Hepatocyte (in vitro differentiated cells): Measurements from ENCODE around the gene KIRREL1. TPM values are rescaled to one million over a fixed set of nuclear protein-coding genes. Genes with fewer than 3 reads are reported as not detected.
A peak's percentile ranks its signal among the peaks of the same experiment; 100 is the strongest.

Source experiments
- DNase-seq: peaks from one replicate; pipeline ENCODE4 v3.0.0-alpha.2; 2016; ENCODE audit warnings: low spot score
- H2AFZ ChIP-seq: fragments of 200-600 bp; sonication (generic); 2 replicates; pipeline ENCODE4 v1.6.0; 2016; ENCODE audit warnings: antibody characterized with exemption, mild to moderate bottlenecking
- H3K27ac ChIP-seq: fragments of 200-600 bp; sonication (generic); 2 replicates; pipeline ENCODE4 v1.5.1; 2016; ENCODE audit warnings: mild to moderate bottlenecking
- H3K27me3 ChIP-seq: fragments of 200-600 bp; sonication (generic); 2 replicates; pipeline ENCODE4 v1.6.1; 2016
- H3K36me3 ChIP-seq: fragments of 200-600 bp; sonication (generic); replicated peaks from 2 replicates; pipeline ENCODE4 v1.5.1; 2016; ENCODE audit warnings: low read depth; ENCODE audit not compliant: insufficient read depth
- H3K4me1 ChIP-seq: fragments of 200-600 bp; sonication (generic); 2 replicates; pipeline ENCODE4 v1.5.1; 2016; ENCODE audit warnings: mild to moderate bottlenecking, moderate library complexity; ENCODE audit not compliant: insufficient read depth
- H3K4me2 ChIP-seq: fragments of 200-600 bp; sonication (generic); 2 replicates; pipeline ENCODE4 v1.6.0; 2016
- H3K4me3 ChIP-seq: fragments of 200-600 bp; sonication (generic); 2 replicates; pipeline ENCODE4 v1.5.1; 2016; ENCODE audit warnings: mild to moderate bottlenecking
- H3K79me2 ChIP-seq: fragments of 200-600 bp; sonication (generic); 2 replicates; pipeline ENCODE4 v1.6.0; 2017; ENCODE audit warnings: mild to moderate bottlenecking
- H3K9me2 ChIP-seq: fragments of 200-600 bp; sonication (generic); replicated peaks from 2 replicates; pipeline ENCODE4 v1.6.0; 2017; ENCODE audit warnings: mild to moderate bottlenecking; ENCODE audit not compliant: insufficient read depth
- H3K9me3 ChIP-seq: fragments of 200-600 bp; sonication (generic); 2 replicates; pipeline ENCODE4 v1.5.1; 2016; ENCODE audit warnings: low read depth, mild to moderate bottlenecking
- H4K20me1 ChIP-seq: fragments of 200-600 bp; sonication (generic); 2 replicates; pipeline ENCODE4 v1.6.0; 2016; ENCODE audit warnings: mild to moderate bottlenecking; ENCODE audit not compliant: insufficient read depth, poor library complexity, severe bottlenecking
- CTCF ChIP-seq: fragments of 200-600 bp; sonication (generic); IDR thresholded peaks from 2 replicates; pipeline ENCODE4 v1.5.1; 2016; ENCODE audit warnings: antibody characterized with exemption, mild to moderate bottlenecking; ENCODE audit not compliant: poor library complexity
- EZH2 ChIP-seq: fragments of 200-600 bp; sonication (generic); IDR thresholded peaks from 2 replicates; pipeline ENCODE4 v1.6.1; 2016; ENCODE audit warnings: antibody characterized with exemption, mild to moderate bottlenecking, borderline replicate concordance
- EZH2phosphoT487 ChIP-seq: fragments of 200-600 bp; sonication (generic); IDR thresholded peaks from one replicate; pipeline ENCODE4 v1.6.1; 2018; ENCODE audit warnings: antibody characterized with exemption, mild to moderate bottlenecking, low read depth, moderate library complexity; ENCODE audit not compliant: unreplicated experiment, severe bottlenecking
- WGBS: methylation state at CpG from one replicate; pipeline ENCODE4 v1.1.6; 2016; ENCODE audit warnings: low lambda C conversion rate; ENCODE audit errors: missing lambda C conversion rate; 5-methylcytosine and 5-hydroxymethylcytosine counted together
- polyA plus RNA-seq: library from polyadenylated mRNA; unstranded; fragments of >200 nt; fragmentation: Nextera tagmentation; extraction: Ambion mirVana; gene quantifications from 2 replicates; pipeline ENCODE4 v1.2.1, GENCODE V29; 2016
- total RNA-seq: library from RNA; depleted of rRNA; stranded (reverse); fragments of >200 nt; gene quantifications from 2 replicates; pipeline ENCODE4 v1.2.3, GENCODE V29; 2014

The KIRREL1 gene
- total and polyA plus RNA-seq, 2 experiments from 2014 or later: 20.4 to 47.1 TPM

GRCh38 chr1:158113759-158114127 is 120.3 kb downstream of the KIRREL1 start:
- peak overlapping the region; percentile 87 for H3K27ac ChIP-seq
- H3K27me3 ChIP-seq: peaks cover 6% of the 10 kb centered on the region

GRCh38 chr1:158115126-158115525 is 121.7 kb downstream of the KIRREL1 start:
- Histone ChIP-seq H3K9me3 (no peaks in the 10 kb centered on the region), H4K20me1 (no peaks in the 10 kb centered on the region), H3K4me1 (peaks cover 17% of the 10 kb centered on the region), H3K36me3 (no peaks in the 10 kb centered on the region), H3K27ac (no peak overlapping the region), H3K79me2 (no peaks in the 10 kb centered on the region), H3K9me2 (no peaks in the 10 kb centered on the region), H3K4me3 (no peak overlapping the region), H3K4me2 (no peak overlapping the region), H3K27me3 (peaks cover 6% of the 10 kb centered on the region), H2AFZ (no peak overlapping the region)
- DNase-seq: no peak
- TF ChIP-seq CTCF (no peak), EZH2phosphoT487 (no peak), EZH2 (no peak)
- WGBS: 97% methylated on average over 4 of the region's 4 CpGs

More at GRCh38 chr1:158113759-158114127, 120.3 kb downstream of the KIRREL1 start:
- H2AFZ ChIP-seq: peak overlapping the region; percentile 87
- H3K9me2 ChIP-seq: no peaks in the 10 kb centered on the region
- peaks cover 16% of the 10 kb centered on the region for H3K4me1 ChIP-seq
- no peak for DNase-seq
- H3K4me3 ChIP-seq: peak overlapping the region; percentile 83
- H3K9me3 ChIP-seq: no peaks in the 10 kb centered on the region
- TF ChIP-seq EZH2 (no peak), CTCF (no peak), EZH2phosphoT487 (no peak)
- H4K20me1 ChIP-seq: no peaks in the 10 kb centered on the region
- WGBS: 45% methylated on average over 7 of the region's 8 CpGs
- H3K36me3 ChIP-seq: no peaks in the 10 kb centered on the region
- H3K79me2 ChIP-seq: no peaks in the 10 kb centered on the region
- peak overlapping the region; percentile 86 for H3K4me2 ChIP-seq

GRCh38 chr1:158116311-158117167 is 123.1 kb downstream of the KIRREL1 start:
- no peak overlapping the region for H3K4me3 ChIP-seq
- H3K4me1 ChIP-seq: peaks cover 17% of the 10 kb centered on the region
- no peaks in the 10 kb centered on the region for H3K36me3 ChIP-seq
- no peaks in the 10 kb centered on the region for H3K79me2 ChIP-seq
- no peak for DNase-seq
- no peaks in the 10 kb centered on the region for H3K9me2 ChIP-seq
- no peaks in the 10 kb centered on the region for H4K20me1 ChIP-seq
- H3K9me3 ChIP-seq: no peaks in the 10 kb centered on the region
- TF ChIP-seq EZH2 (no peak), CTCF (no peak), EZH2phosphoT487 (no peak)
- 79% methylated on average over 10 of the region's 10 CpGs for WGBS
- no peak overlapping the region for H3K4me2 ChIP-seq
- peaks cover 6% of the 10 kb centered on the region for H3K27me3 ChIP-seq
- H2AFZ ChIP-seq: no peak overlapping the region
- no peak overlapping the region for H3K27ac ChIP-seq
